Sigmoid colon (tissue), 7 donors: ENCODE results near the gene DIS3L2. TPM values are rescaled to one million over a fixed set of nuclear protein-coding genes. Genes with fewer than 3 reads are reported as not detected.

Experiments
- DNase-seq: peaks from one replicate; pipeline ENCODE4 v3.0.0-alpha.2; 2019
- H3K27ac ChIP-seq, 4 donors: fragments of 200-600 bp; sonication (generic); one replicate each; pipeline ENCODE4 v1.5.1; 2016 to 2019; ENCODE audit warnings: mild to moderate bottlenecking in 1 of 4
- H3K27me3 ChIP-seq, 3 donors: fragments of 200-600 bp; sonication (generic); one replicate each; pipeline ENCODE4 v1.5.1; 2019; ENCODE audit warnings: mild to moderate bottlenecking in 1 of 3
- H3K36me3 ChIP-seq, 4 donors: fragments of 200-600 bp; sonication (generic); one replicate each; pipeline ENCODE4 v1.5.1; 2016 to 2019
- H3K4me1 ChIP-seq, 4 donors: fragments of 200-600 bp; sonication (generic); one replicate each; pipeline ENCODE4 v1.5.1; 2017 to 2019
- H3K4me3 ChIP-seq, 4 donors: fragments of 200-600 bp; sonication (generic); one replicate each; pipeline ENCODE4 v1.5.1; 2017 to 2019; ENCODE audit warnings: mild to moderate bottlenecking in 2 of 4, moderate library complexity in 1 of 4
- H3K9me3 ChIP-seq, 4 donors: fragments of 200-600 bp in 3 of 4; sonication (generic) in 3 of 4; one replicate each; pipeline versions ENCODE4 v1.5.1 to v1.6.1; 2013 to 2019
- EP300 ChIP-seq, 4 donors: sonication (generic); formaldehyde crosslinking; IDR thresholded peaks; one replicate each; pipeline ENCODE4 v1.6.1; 2017; ENCODE audit warnings: antibody characterized with exemption in 4 of 4
- POLR2A ChIP-seq, 2 donors: fragments of 450-650 bp; IDR thresholded peaks; one replicate each; pipeline ENCODE4 v1.6.1; 2016; ENCODE audit warnings: antibody characterized with exemption in 2 of 2, mild to moderate bottlenecking in 2 of 2, moderate library complexity in 2 of 2
- POLR2AphosphoS5 ChIP-seq, 4 donors: sonication (generic); formaldehyde crosslinking; IDR thresholded peaks; one replicate each; pipeline ENCODE4 v1.6.1; 2017; ENCODE audit warnings: antibody characterized with exemption in 4 of 4
- WGBS, 2 donors: extraction: QIAGEN DNeasy Blood & Tissue Kit; methylation state at CpG; one replicate each; pipeline ENCODE4 v1.1.7; 2013; 5-methylcytosine and 5-hydroxymethylcytosine counted together
- intact Hi-C: fragments of 100-400 bp; cut with DNase I; formaldehyde crosslinking; loops from one replicate; pipeline ENCODE4 v1.15.1; 2023
- polyA plus RNA-seq, 3 donors: library from polyadenylated mRNA; stranded (reverse); fragments of 200-250 nt; gene quantifications; one replicate each; pipeline ENCODE4 v1.2.3, GENCODE V29; 2013
- total RNA-seq, 4 donors: library from RNA; depleted of rRNA; stranded (reverse); fragments of >200 nt; gene quantifications; one replicate each; pipeline ENCODE4 v1.1.0, GENCODE V29; 2016
- TF ChIP-seq, protein P1 (sequence below), 4 experiments: fragments of 450-650 bp in 3 of 4; fragments of 200-600 bp in 1 of 4; IDR thresholded peaks; one replicate each; pipeline ENCODE4 v1.5.1; 2016 to 2019; ENCODE audit warnings: antibody characterized with exemption in 4 of 4, mild to moderate bottlenecking in 3 of 4, moderate library complexity in 2 of 4
- donor health status: healthy with polysubstance abuse.
- donor health status: Bipolar disorder and iron deficiency.
- donor health status: healthy.

DIS3L2 gene
- total and polyA plus RNA-seq, 7 donors = 8.8 to 37.9 (median 22.5) TPM

- no peak for DNase-seq
- Histone ChIP-seq H3K27ac (no peak overlapping the region), H3K36me3 (no peaks in the 10 kb centered on the region), H3K27me3 (no peaks in the 10 kb centered on the region), H3K9me3 (no peaks in the 10 kb centered on the region), H3K4me1 (no peaks in the 10 kb centered on the region), H3K4me3 (no peak overlapping the region)
- WGBS, 2 donors = 97% methylated on average over 8 of the region's 8 CpGs
- TF ChIP-seq POLR2A (IDR thresholded peaks at IDR 0.05) (no peak), EP300 (IDR thresholded peaks at IDR 0.05) (no peak), POLR2AphosphoS5 (IDR thresholded peaks at IDR 0.05) (no peak)
- TF ChIP-seq, protein P1, sequence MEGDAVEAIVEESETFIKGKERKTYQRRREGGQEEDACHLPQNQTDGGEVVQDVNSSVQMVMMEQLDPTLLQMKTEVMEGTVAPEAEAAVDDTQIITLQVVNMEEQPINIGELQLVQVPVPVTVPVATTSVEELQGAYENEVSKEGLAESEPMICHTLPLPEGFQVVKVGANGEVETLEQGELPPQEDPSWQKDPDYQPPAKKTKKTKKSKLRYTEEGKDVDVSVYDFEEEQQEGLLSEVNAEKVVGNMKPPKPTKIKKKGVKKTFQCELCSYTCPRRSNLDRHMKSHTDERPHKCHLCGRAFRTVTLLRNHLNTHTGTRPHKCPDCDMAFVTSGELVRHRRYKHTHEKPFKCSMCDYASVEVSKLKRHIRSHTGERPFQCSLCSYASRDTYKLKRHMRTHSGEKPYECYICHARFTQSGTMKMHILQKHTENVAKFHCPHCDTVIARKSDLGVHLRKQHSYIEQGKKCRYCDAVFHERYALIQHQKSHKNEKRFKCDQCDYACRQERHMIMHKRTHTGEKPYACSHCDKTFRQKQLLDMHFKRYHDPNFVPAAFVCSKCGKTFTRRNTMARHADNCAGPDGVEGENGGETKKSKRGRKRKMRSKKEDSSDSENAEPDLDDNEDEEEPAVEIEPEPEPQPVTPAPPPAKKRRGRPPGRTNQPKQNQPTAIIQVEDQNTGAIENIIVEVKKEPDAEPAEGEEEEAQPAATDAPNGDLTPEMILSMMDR (IDR thresholded peaks at IDR 0.05) = no peak
- intact Hi-C loops = no loop called here
These were observed 329.2 kb downstream of the DIS3L2 start for GRCh38 chr2:232290668-232291067.

- TF ChIP-seq POLR2AphosphoS5 (IDR thresholded peaks at IDR 0.05) (no peak), EP300 (IDR thresholded peaks at IDR 0.05) (no peak), POLR2A (IDR thresholded peaks at IDR 0.05) (no peak)
- TF ChIP-seq, protein P1 (IDR thresholded peaks at IDR 0.05) = no peak
- no peaks in the 10 kb centered on the region for H3K9me3 ChIP-seq
- H3K36me3 ChIP-seq = no peaks in the 10 kb centered on the region
- 88 to 92% methylated on average over 2 of the region's 2 CpGs for WGBS, 2 donors
- H3K4me3 ChIP-seq = no peak overlapping the region
- no peak overlapping the region for H3K27ac ChIP-seq
- no peaks in the 10 kb centered on the region for H3K27me3 ChIP-seq
- H3K4me1 ChIP-seq = no peaks in the 10 kb centered on the region
- no peak for DNase-seq
- intact Hi-C loops = no loop called here
These were observed 329.8 kb downstream of the DIS3L2 start for GRCh38 chr2:232291343-232291742.

DNA sequence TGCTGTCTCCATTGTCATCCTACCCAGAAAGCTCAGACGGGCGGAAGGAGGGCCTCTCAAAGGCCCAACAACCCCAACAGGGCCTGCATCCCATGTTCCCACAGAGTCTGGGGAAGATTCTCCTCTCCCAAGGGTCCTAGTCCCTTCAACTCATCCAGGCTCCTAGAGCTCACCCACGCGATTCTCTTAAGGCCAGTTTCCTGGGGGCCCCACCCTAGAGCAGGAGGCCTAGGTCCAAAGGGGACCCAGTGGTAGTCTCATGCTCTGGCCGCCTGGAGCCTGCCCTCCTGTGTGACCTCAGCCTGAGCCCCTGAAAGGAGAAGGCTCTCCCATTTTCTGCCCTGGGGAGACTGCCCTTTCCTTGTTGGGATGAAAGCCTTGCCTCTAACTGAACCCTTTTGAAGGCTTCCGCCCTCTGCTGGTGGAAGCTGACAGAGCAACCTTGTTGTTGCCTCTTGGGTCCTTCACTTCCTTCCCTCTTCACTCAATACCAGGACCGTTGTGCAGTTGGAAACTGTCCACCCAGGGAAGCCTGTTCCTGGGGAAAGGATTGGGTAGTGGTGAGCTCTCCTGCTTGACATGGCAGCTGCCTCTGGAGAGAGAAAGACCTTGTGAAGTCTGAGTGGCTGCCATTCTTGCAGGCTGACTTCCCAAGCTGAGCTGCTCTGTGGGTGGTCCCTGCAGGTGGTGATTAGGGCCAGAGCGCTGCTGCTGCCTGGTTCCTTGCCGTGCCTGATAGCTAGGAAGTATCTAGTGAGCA lies 331.1 kb downstream of the DIS3L2 start:
- Histone ChIP-seq H3K27me3 (no peaks in the 10 kb centered on the region), H3K4me3 (no peak overlapping the region), H3K27ac (no peak overlapping the region), H3K4me1 (no peaks in the 10 kb centered on the region), H3K9me3 (no peaks in the 10 kb centered on the region), H3K36me3 (no peaks in the 10 kb centered on the region)
- intact Hi-C loops = no loop called here
- no peak for DNase-seq
- no peak for TF ChIP-seq POLR2AphosphoS5 (IDR thresholded peaks at IDR 0.05)
- TF ChIP-seq, protein P1 (IDR thresholded peaks at IDR 0.05) = peak in 3 of 4 experiments; percentile 13 to 39 (median 27)
- 81% methylated on average over 9 of the region's 9 CpGs for WGBS, 2 donors

GRCh38 chr2:232293191-232293590 lies 331.7 kb downstream of the DIS3L2 start:
- 87% methylated on average over 6 of the region's 6 CpGs for WGBS, 2 donors
- intact Hi-C loops = no loop called here

More at GRCh38 chr2:232293191-232293590, 331.7 kb downstream of the DIS3L2 start:
- Histone ChIP-seq H3K4me1 (no peaks in the 10 kb centered on the region), H3K4me3 (no peak overlapping the region), H3K9me3 (no peaks in the 10 kb centered on the region), H3K36me3 (no peaks in the 10 kb centered on the region), H3K27ac (no peak overlapping the region), H3K27me3 (no peaks in the 10 kb centered on the region)
- DNase-seq = no peak
- no peak for TF ChIP-seq POLR2A (IDR thresholded peaks at IDR 0.05)
- no peak for TF ChIP-seq EP300 (IDR thresholded peaks at IDR 0.05)
- TF ChIP-seq, protein P1 (IDR thresholded peaks at IDR 0.05) = no peak
- TF ChIP-seq POLR2AphosphoS5 (IDR thresholded peaks at IDR 0.05) = no peak
